NOMO-1 (cell line): ENCODE data around the gene KIRREL3.

Source experiments
- DNase-seq, 2 experiments: peaks; one replicate each; lab custom pipeline; 2025; ENCODE audit not compliant: unreplicated experiment in 2 of 2; lab: John Stamatoyannopoulos, UW

KIRREL3 gene

DNA sequence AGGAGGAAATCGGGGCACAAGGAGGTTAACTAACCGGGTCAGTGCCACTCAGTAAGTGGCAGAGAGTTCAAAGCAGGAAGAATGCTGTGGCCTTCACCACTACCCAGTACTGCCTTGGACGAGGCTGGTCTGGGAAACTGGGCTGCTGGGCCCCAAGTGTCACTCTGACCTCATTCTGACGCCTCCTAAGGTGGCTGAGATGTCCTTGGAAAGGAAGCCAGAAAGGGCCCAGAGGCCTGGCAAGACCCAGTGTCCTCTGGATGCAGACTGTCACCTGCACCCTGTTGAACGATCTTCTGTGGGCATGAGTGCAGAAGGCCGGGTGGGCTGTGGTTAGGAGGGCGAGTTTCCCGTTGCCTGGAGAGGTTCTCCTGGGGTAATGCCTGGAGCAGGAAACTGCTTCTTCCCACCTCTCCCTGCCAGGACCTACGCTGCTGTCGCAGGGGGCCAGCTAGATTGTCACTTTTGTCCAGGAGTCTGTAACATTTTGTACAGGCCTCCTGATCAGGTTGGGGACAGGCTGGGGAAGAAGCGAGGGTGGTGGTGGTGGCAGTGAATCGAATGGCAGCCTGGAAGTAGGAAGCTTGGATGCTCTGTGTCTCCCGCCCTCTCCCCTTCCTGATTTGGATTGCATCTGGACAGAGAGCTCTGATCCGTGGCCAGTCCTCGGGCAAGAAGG is 540.0 kb downstream of the KIRREL3 start:
- DNase-seq: no peak

- no peak for DNase-seq
These were observed 540.8 kb downstream of the KIRREL3 start for GRCh38 chr11:126459691-126460281.

DNA sequence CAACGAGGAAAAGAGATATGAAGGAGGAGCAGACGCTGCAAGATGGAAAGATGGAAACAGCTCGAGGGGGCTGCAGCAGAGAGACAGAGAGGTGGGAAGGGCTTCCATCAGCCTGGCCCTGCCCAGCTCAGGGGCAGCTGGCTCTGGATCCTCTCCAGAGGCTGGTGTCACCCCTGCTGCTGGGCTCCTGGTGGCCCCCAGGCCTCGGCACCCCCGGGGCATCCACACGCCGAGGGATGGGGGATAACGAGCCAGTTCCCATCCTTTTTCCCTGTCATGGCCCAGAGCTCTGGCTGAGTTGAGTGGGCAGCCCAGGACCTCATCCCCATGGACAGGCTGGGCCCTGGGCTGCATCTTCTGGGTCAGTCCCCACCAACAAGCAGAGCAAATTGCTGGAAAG is 542.8 kb downstream of the KIRREL3 start:
- DNase-seq: no peak

- peak; percentile 24 to 58 for DNase-seq
These were observed 543.6 kb downstream of the KIRREL3 start for GRCh38 chr11:126456783-126457542.

GRCh38 chr11:126456089-126456488 is 544.5 kb downstream of the KIRREL3 start:
- DNase-seq: no peak

DNA sequence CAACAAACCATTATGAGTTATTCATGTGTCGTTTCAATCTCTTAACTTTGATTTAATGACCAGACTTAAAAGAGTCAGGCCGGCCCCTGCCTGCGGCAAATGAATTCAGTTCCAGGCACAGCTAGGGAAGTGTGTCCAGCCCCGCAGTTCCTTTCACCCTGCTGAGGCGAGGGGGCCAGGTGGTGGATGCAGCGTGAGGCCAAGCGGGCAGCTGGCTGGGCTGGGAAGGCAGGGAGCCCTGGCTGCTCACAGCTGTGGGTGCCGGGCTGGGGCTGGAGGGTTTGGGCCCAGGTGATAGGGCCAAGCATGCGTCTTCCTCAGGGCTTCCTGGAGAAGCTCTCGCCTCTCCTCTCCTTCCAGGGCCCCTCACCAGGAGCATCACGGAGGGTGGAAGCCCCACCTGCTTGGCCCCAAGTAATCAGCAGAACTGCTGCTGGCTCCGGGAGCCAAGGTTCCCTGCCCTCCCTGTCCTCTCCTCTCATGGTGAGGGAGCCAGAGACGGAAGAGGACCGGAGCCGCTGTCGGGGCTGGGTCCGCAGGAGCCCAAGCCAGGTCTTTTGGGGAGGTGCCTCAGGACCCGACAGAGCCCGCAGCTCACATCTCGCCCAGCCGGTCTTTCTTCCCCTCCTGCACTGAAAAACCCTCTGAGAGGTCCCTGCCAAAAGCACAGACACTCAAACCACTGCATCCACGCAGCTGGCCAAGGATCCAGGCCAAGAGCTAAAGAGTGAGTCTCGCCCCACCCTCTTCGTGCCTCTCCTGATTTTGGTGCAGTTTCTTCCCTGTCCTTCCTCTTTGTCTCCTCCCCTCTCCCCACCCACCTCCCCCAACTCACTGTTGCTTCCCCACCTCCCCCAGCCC is 548.1 kb downstream of the KIRREL3 start:
- DNase-seq: no peak

DNA sequence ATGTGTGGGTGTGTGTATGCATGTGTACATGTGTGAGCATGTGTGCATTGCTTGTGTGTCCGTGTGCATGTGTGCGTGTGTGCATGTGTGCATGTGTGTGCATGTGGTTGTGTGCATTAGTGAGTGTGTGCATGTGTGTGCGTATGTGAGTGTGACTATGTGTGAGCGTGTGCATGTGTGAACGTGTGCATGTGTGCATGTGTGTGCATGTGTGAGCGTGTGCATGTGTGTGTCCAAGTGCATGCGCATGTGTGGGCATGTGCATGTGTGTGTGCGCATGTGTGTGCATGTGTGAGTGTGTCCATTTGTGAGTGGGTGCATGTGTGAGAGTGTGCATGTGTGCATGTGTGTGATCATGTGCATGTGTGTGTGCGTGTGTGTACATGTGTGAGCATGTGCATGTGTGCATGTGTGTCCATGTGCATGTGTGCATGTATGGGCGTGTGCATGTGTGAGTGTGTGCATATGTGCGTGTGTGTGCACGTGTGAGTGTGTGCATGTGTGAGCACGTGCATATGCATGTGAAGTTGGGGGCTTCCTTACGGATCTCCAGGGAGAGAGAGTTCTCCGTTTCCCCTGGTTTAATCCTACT is 549.3 kb downstream of the KIRREL3 start:
- no peak for DNase-seq

- DNase-seq: no peak
These were observed 549.8 kb downstream of the KIRREL3 start for GRCh38 chr11:126450806-126451205.

GRCh38 chr11:126450198-126450597 is 550.4 kb downstream of the KIRREL3 start:
- DNase-seq: no peak

- DNase-seq: no peak
These were observed 554.0 kb downstream of the KIRREL3 start for GRCh38 chr11:126446581-126446980.

DNA sequence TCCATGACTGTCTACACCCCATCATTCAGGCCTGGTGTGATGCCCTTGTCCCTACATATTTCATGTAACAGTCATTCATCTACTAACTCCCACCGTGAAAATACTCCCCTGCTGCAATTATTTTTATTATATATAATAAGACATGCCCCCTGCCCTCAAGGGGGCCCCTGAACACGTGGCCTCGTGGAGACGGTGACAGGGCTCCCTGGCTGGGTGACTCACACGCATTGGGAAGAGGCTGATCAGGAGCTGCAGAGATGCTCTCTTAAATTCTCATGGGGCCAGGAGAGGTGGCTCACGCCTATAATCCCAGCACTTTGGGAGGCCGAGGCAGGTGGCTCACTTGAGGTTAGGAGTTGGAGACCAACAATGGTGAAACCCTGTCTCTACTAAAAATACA is 556.5 kb downstream of the KIRREL3 start:
- no peak for DNase-seq

DNA sequence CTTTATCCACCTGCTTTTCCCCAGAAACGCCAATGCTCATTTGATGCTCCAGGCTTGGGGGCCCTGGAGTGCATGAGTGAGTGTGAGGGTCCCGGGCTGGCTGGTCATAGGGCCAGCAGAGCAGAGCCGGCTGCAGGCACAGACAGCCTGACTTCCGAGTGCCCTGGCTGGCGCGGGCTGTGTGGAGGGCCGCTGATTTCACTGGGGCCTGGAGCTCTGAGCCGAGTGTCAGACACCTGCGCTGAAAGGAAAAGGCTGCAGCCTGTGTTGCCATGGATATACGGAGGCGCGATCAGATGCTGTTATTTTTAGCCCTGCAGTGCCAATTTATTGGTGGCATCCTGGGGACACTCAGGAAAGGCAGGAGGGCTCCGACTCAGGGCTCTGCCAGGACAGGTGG is 557.5 kb downstream of the KIRREL3 start:
- no peak for DNase-seq

GRCh38 chr11:126440792-126441514 is 559.6 kb downstream of the KIRREL3 start:
- DNase-seq: peak; percentile 52 to 64

GRCh38 chr11:126440276-126440675 is 560.3 kb downstream of the KIRREL3 start:
- DNase-seq: no peak

DNA sequence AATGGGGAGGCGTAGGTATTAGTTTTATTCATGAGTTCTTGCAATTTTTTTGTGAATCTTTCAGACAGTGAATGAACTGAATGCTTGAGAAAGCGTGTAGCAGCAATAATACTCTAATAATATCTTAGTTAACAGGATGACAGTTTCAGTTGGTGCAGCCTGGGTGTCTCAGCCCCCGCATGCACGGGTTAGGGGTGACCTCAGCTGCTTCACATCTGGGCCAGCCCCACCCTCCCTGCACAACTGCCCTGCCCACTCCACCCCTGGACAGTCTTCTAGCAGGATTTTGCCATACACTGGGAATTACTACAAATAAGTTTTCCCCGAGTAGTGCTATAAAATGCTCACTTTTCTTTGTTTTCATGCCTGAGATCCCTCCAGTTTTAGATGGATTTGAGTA is 561.9 kb downstream of the KIRREL3 start:
- DNase-seq: no peak

DNA sequence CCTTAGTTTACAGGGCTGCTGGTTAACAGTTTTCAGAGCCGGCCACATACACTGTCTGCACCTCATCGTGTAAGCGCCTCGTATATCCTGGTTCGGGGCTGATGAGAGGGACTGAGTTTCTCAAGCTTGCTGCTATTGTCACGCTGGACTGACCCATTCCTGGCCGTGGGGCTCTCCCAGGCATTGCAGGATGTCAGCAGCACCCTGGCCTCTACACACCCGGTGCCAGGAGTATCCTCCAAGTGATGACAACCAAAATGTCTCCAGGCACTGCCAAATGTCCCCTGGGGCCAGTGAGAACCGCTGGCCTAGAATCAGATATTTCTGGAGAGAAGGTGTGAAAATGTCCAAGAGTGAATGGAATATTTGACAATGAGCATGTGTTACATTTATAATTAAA is 562.3 kb downstream of the KIRREL3 start:
- DNase-seq: no peak

DNA sequence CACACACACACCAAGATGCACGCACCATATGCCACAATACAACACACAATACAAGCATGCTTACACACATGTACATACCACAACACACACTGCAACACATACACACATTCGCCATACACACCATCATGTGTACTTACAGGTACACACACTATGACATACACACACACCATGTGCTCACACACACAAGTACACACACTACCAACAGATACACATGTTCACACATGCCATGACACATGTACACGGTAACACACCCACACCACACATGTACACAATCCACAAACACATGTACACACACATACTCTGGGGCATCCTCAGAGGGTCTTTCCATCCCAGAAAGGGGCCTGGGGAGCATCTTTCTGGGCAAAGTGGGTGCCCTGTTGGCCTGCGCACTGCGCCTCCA is 562.8 kb downstream of the KIRREL3 start:
- DNase-seq: no peak

DNA sequence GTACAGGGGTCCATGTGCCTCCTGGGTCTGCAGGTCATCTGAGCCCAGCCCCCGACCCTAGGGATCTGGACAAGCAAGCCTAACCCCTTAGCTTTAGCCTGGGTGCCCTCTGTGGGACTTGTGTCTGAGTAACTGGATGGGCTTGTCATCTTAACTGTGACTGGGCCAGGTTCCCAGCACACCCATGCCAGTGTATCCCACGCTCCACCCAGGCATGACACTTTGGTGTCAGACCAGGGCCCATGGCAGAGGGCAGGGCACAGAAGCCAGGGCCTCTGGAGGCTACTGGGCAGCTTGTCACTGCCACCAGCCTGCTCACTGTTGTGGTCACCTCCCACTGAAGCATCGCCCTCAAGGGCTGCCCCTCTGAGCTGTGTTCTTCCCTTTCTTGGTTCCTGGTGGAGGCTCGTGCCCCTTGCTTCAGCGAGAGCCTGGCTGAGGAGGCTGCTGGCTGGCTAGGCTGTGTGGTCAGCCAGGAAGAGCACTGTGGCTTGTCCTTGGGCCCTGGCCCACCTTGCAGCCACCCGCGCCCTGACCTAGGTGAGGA is 564.3 kb downstream of the KIRREL3 start:
- DNase-seq: no peak

DNA sequence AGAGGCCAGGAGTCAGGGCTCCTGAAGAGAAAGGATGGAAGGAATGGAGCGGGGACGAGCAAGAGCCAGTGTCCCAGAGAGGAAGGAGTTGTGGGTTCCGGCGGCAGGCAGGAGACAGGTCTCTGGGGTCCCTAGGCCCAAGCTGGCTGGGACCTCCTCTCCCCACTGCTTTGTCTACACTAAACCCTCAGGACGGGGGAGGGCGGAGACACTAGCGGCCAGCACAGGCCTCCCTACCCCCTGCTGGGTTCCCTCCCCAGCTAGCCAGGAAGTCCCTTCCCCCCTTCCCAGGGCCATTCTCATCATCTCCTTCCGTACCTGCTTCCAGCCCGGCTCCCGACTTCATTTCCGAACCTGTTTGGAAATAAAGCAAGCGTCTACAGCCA is 565.6 kb downstream of the KIRREL3 start:
- no peak for DNase-seq
